Non-pigmented ciliary epithelial cell (primary cell): ENCODE results near the gene HOXC6.

Experiments
- DNase-seq: peaks from one replicate; pipeline ENCODE4 v3.0.0-alpha.2; 2010; ENCODE audit warnings: low read depth

Gene HOXC6

GRCh38 chr12:53990311-53991076 lies 37.7 kb upstream of the HOXC6 start:
- no peak for DNase-seq

- DNase-seq: no peak
These were observed 37.2 kb upstream of the HOXC6 start for GRCh38 chr12:53991077-53991460.

- DNase-seq: no peak
These were observed 35.8 kb upstream of the HOXC6 start for GRCh38 chr12:53992377-53992889.

GRCh38 chr12:53993162-53994008 lies 34.9 kb upstream of the HOXC6 start:
- DNase-seq: no peak

- DNase-seq: no peak
These were observed 34.3 kb upstream of the HOXC6 start for GRCh38 chr12:53994009-53994263.

GRCh38 chr12:53994264-53995001 lies 33.8 kb upstream of the HOXC6 start:
- no peak for DNase-seq

GRCh38 chr12:53995002-53995377 lies 33.2 kb upstream of the HOXC6 start:
- no peak for DNase-seq

- DNase-seq: no peak
These were observed 32.6 kb upstream of the HOXC6 start for GRCh38 chr12:53995378-53996239.

GRCh38 chr12:53996240-53997203 lies 31.7 kb upstream of the HOXC6 start:
- DNase-seq: no peak

GRCh38 chr12:53997204-53998109 lies 30.8 kb upstream of the HOXC6 start:
- no peak for DNase-seq

GRCh38 chr12:53998110-53998899 lies 29.9 kb upstream of the HOXC6 start:
- no peak for DNase-seq

- no peak for DNase-seq
These were observed 29.4 kb upstream of the HOXC6 start for GRCh38 chr12:53998900-53999236.

GRCh38 chr12:53999559-54000115 lies 28.6 kb upstream of the HOXC6 start:
- no peak for DNase-seq

GRCh38 chr12:54000116-54001114 lies 27.8 kb upstream of the HOXC6 start, which contains the start of gene HOXC9:
HOXC9 (plus strand) TSS chr12:54000161; CDS start chr12:54000189, 28 bp downstream.
- DNase-seq: no peak

- DNase-seq: no peak
These were observed 26.7 kb upstream of the HOXC6 start for GRCh38 chr12:54001283-54002187.
